Endothelial cell (in vitro differentiated cells): ENCODE data around the gene PRR29. TPM values are rescaled to one million over a fixed set of nuclear protein-coding genes. Genes with fewer than 3 reads are reported as not detected.

ENCODE experiments used
- DNase-seq: peaks from one replicate; pipeline ENCODE4 v3.0.0; 2021; ENCODE audit warnings: low spot score
- H3K27ac Mint-ChIP-seq: one replicate; pipeline ENCODE4 v1.8.0; 2021; ENCODE audit warnings: mixed read lengths, inconsistent platforms; ENCODE audit not compliant: unreplicated experiment
- H3K27me3 Mint-ChIP-seq: one replicate; pipeline ENCODE4 v1.8.0; 2021; ENCODE audit warnings: mild to moderate bottlenecking, moderate library complexity, mixed read lengths, inconsistent platforms; ENCODE audit not compliant: unreplicated experiment
- H3K36me3 Mint-ChIP-seq: one replicate; pipeline ENCODE4 v1.8.0; 2021; ENCODE audit warnings: mild to moderate bottlenecking, low read depth, mixed read lengths, inconsistent platforms; ENCODE audit not compliant: unreplicated experiment
- H3K4me1 Mint-ChIP-seq: one replicate; pipeline ENCODE4 v1.8.0; 2021; ENCODE audit warnings: mild to moderate bottlenecking, mixed read lengths, inconsistent platforms; ENCODE audit not compliant: unreplicated experiment
- H3K4me3 Mint-ChIP-seq: one replicate; pipeline ENCODE4 v1.8.0; 2021; ENCODE audit warnings: mild to moderate bottlenecking, mixed read lengths, inconsistent platforms; ENCODE audit not compliant: unreplicated experiment
- H3K9me3 Mint-ChIP-seq: one replicate; pipeline ENCODE4 v1.8.0; 2021; ENCODE audit warnings: mixed read lengths, inconsistent platforms; ENCODE audit not compliant: unreplicated experiment
- CTCF ChIP-seq: fragments of 200-600 bp; sonication (generic); IDR thresholded peaks from one replicate; pipeline ENCODE4 v1.5.0; 2021; ENCODE audit warnings: antibody characterized with exemption; ENCODE audit not compliant: unreplicated experiment
- long read RNA-seq: library from polyadenylated mRNA; unstranded; transcript quantifications from one replicate; pipeline ENCODE4 v2.0.0, GENCODE V29; 2020; ENCODE audit not compliant: unreplicated experiment
- total RNA-seq: library from RNA; stranded (reverse); fragmentation: NEBNext Ultra II Directional; extraction: Animal tissue kit (Norgen Biotek cat#: 25700); gene quantifications from one replicate; pipeline ENCODE4 v1.2.1, GENCODE V29; 2021; ENCODE audit not compliant: unreplicated experiment

The PRR29 gene
- 25.3 TPM for total RNA-seq
- long read RNA-seq, partial matches to known transcripts = 0 of 2 reads
- long read RNA-seq, other reads (novel, unspliced or antisense) = 1 of 2 reads

GRCh38 chr17:63998050-63998720 lies at the start of gene PRR29:
Gene PRR29, plus strand, starts transcription at chr17:63998351. Its CDS starts 14 bp downstream, at chr17:63998365.
- Mint-ChIP-seq H3K4me3 (peak within 1 kb of the TSS; percentile 92), H3K27ac (peak within 1 kb of the TSS; percentile 95), H3K27me3 (peaks cover 17% of the 10 kb centered on the region), H3K36me3 (peaks cover 8% of the 10 kb centered on the region), H3K9me3 (no peaks in the 10 kb centered on the region), H3K4me1 (peaks cover 34% of the 10 kb centered on the region)
- no peak for TF ChIP-seq CTCF
- DNase-seq = peak; percentile 92

- Mint-ChIP-seq H3K36me3 (no peaks in the 10 kb centered on the region), H3K9me3 (no peaks in the 10 kb centered on the region), H3K27me3 (peaks cover 5% of the 10 kb centered on the region), H3K4me3 (no peak overlapping the region), H3K4me1 (no peaks in the 10 kb centered on the region), H3K27ac (no peak overlapping the region)
- TF ChIP-seq CTCF = no peak
- no peak for DNase-seq
Measured at GRCh38 chr17:63948521-63948920, 49.6 kb upstream of the PRR29 start.

DNA sequence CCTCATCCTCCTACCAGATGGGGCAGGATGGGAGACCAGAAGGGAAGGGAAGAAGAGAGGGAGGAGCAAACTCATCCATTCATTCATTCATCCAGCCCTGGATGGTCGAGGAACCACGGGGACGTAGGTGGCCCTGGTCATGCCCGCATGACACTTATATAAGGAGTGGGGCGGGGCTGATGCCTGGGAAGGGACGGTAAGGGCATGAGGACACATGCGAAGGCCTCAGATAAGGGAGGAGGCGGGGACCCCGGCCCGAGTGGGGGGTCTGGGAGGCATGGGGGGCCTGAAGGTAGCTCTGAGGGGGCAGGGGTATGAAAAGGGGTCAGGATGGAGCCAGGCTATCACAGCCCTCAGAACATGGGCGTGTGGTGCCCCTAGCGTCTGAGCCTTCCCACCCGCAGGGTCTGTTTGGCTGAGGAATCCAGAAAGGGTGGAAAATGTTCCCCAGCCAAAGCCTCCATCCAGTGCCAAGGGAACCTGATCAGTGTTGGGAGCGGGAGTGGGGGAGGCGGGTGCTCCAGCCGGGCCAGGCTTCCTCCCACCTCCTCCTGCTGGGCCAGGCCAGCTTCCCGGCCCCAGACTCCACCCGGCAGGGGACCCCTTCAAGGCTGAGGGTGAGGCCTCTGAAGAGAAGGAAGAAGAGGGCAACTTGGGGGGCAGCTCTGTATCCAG lies 48.4 kb upstream of the PRR29 start:
- no peak for DNase-seq
- no peaks in the 10 kb centered on the region for H3K4me1 Mint-ChIP-seq
- H3K27me3 Mint-ChIP-seq = peaks cover 5% of the 10 kb centered on the region
- TF ChIP-seq CTCF = no peak
- H3K36me3 Mint-ChIP-seq = no peaks in the 10 kb centered on the region
- no peak overlapping the region for H3K27ac Mint-ChIP-seq
- no peaks in the 10 kb centered on the region for H3K9me3 Mint-ChIP-seq
- no peak overlapping the region for H3K4me3 Mint-ChIP-seq

DNA sequence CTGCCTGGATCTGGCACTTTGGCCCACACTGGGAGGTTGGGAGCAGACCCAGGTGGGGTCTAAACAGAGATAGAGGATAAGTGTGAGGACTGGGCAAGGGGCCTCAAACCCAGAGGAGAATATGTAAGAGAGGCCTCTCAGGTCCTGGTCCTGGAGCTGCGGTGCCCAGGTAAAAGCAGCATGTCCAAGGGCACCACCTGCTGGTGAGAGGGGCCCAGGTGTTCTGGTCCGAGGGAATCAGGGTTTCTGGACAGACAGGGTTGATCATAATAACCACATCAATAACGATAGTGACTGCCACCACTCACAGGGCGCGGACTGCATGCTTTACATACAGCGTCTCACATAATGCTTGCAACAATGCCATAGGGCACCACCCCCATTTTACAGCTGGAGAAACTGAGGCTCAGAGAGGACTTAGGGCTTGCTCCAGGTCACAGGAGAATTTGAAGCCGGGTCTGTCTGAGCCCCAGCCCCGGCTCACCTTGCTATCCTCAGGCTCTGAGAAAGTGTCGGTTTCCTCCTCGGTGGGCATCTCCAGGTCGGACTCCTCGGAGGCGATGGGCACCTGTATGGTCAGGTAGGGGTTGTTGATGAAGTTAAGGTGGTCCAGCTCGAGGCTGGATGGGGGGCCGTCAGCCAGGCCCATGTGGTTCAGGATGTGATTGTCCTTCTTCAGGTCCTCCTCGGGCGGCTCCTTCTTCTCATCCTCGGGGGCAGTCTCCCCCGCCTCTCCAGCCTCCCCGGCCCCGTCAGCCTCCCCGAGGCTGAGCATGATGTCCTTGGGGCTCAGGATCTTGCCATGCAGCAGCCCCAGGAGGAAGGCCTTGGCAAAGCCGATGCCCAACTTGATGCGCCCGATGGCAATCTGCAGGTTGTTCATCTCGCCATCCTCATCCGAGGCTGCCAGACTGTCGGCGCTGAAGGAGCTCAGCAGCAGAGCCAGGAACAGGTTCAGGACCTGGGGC lies 46.9 kb upstream of the PRR29 start:
- peak; percentile 33 for DNase-seq
- H3K9me3 Mint-ChIP-seq = no peaks in the 10 kb centered on the region
- peaks cover 3% of the 10 kb centered on the region for H3K27me3 Mint-ChIP-seq
- no peak for TF ChIP-seq CTCF
- no peaks in the 10 kb centered on the region for H3K36me3 Mint-ChIP-seq
- H3K27ac Mint-ChIP-seq = no peak overlapping the region
- H3K4me3 Mint-ChIP-seq = no peak overlapping the region
- no peaks in the 10 kb centered on the region for H3K4me1 Mint-ChIP-seq
